Activated naive CD4-positive, alpha-beta T cell treated with anti-CD3 and anti-CD28 coated beads, Interleukin-2, amount 10 ng/mL, durations not matched to agents 7 days and 5 days (primary cell): Measurements from ENCODE around the gene TAOK2.

Experiments used
- CTCF ChIA-PET: fragments of 350-600 bp; sonication (Branson Sonifier 250); formaldehyde crosslinking; loops from one replicate; lab custom pipeline; 2021; ENCODE audit warnings: antibody characterized with exemption; lab: Charles Lee
- DNase-seq: peaks from one replicate; pipeline ENCODE4 v3.0.0-alpha.2; 2020
- H3K27ac Mint-ChIP-seq: one replicate; pipeline ENCODE4 v1.8.0; 2021; ENCODE audit warnings: mild to moderate bottlenecking, moderate library complexity, mixed read lengths
- H3K27me3 Mint-ChIP-seq: one replicate; pipeline ENCODE4 v1.8.0; 2021; ENCODE audit warnings: mild to moderate bottlenecking, mixed read lengths
- H3K36me3 Mint-ChIP-seq: one replicate; pipeline ENCODE4 v1.8.0; 2021; ENCODE audit warnings: mixed read lengths
- H3K4me1 Mint-ChIP-seq: one replicate; pipeline ENCODE4 v1.8.0; 2021; ENCODE audit warnings: mixed read lengths
- H3K4me3 Mint-ChIP-seq: one replicate; pipeline ENCODE4 v1.8.0; 2021; ENCODE audit warnings: mild to moderate bottlenecking, moderate library complexity, mixed read lengths
- H3K9me3 Mint-ChIP-seq: one replicate; pipeline ENCODE4 v1.8.0; 2021; ENCODE audit warnings: mixed read lengths

Gene TAOK2

GRCh38 chr16:29996766-29997250 lies 23.1 kb downstream of the TAOK2 start:
- H3K27me3 Mint-ChIP-seq, result no peaks in the 10 kb centered on the region
- H3K36me3 Mint-ChIP-seq, result peaks cover 38% of the 10 kb centered on the region

DNA sequence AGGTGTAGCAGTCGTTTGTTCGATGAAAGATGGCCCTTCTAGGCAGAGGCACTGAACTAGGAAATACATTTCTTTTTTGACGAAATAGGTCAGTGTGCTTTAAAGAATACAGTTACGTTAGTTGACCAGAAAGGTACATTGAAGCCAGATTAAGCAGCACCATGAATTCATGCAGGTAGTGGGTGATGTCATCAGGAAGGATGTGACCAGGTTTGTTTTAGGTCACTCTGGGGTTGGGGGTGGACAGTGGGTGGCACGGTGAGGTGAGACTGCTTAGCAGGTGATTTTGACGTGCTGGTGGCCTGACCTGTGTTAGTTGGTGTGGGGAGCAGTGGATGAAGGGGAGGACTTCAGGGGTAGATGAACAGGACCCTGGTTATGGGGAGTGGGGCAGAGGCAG lies 25.9 kb downstream of the TAOK2 start:
- Mint-ChIP-seq H3K9me3 (no peaks in the 10 kb centered on the region), H3K27me3 (no peaks in the 10 kb centered on the region), H3K4me3 (no peak overlapping the region), H3K27ac (no peak overlapping the region), H3K36me3 (peaks cover 35% of the 10 kb centered on the region), H3K4me1 (peaks cover 28% of the 10 kb centered on the region)
- CTCF ChIA-PET, result no interaction called here
- DNase-seq, result no peak

More at GRCh38 chr16:29996766-29997250, 23.1 kb downstream of the TAOK2 start:
- DNase-seq, result no peak
- peak overlapping the region; percentile 93 for H3K4me3 Mint-ChIP-seq
- CTCF ChIA-PET, result interaction anchor here (1.2 to 1.3 kb wide), 2 partner anchors 36 to 297 kb away, joined by 3 to 5 read pairs; no protein-coding TSS in a partner anchor
- peaks cover 40% of the 10 kb centered on the region for H3K4me1 Mint-ChIP-seq
- H3K9me3 Mint-ChIP-seq, result no peaks in the 10 kb centered on the region
- H3K27ac Mint-ChIP-seq, result peak overlapping the region; percentile 98

GRCh38 chr16:30000735-30001631 lies 27.3 kb downstream of the TAOK2 start:
- Mint-ChIP-seq H3K36me3 (peaks cover 30% of the 10 kb centered on the region), H3K27ac (no peak overlapping the region), H3K27me3 (no peaks in the 10 kb centered on the region), H3K9me3 (no peaks in the 10 kb centered on the region), H3K4me1 (peaks cover 21% of the 10 kb centered on the region), H3K4me3 (no peak overlapping the region)
- DNase-seq, result no peak
- CTCF ChIA-PET, result no interaction called here

DNA sequence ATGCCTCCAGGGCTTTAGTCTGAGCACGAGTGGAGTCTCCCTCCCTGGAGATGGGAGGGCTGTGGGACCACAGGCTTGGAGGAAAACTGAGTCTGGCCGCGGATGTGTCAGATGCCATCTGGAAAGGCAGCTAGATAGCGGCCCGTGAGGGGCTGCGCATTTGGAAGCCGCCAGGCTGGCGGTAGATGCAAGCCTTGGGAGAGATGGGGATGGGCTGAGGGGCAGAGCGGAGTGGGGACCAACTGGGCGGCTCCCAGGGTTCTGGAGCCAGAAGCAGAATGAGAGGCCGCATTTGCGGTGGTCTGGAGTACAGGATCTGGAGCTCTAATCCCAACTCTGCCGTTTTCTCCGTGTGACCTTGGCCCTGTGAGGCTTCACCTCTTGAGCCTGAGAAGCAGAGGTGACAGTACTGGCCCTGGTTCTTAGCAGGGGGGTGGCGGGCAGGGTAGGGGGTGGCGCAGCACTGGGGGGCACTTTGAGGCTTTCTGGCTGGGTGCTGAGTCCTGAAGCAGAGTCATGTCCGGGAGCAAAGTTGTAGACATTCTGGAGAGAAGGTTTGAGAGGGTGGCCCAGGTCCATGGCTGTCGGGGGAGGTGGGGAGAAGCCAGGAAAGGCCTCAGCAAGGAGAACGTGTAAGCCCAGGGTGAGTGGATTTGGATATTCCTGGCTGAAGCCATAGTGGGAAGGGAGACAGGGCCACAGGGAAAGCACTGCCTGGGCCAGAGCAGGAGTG lies 29.1 kb downstream of the TAOK2 start:
- CTCF ChIA-PET, result no interaction called here
- Mint-ChIP-seq H3K4me1 (peaks cover 8% of the 10 kb centered on the region), H3K27ac (no peak overlapping the region), H3K9me3 (no peaks in the 10 kb centered on the region), H3K27me3 (peaks cover 3% of the 10 kb centered on the region), H3K36me3 (peaks cover 23% of the 10 kb centered on the region), H3K4me3 (no peak overlapping the region)
- DNase-seq, result no peak

GRCh38 chr16:30003670-30004423 lies 30.2 kb downstream of the TAOK2 start:
- Mint-ChIP-seq H3K4me3 (no peak overlapping the region), H3K36me3 (peaks cover 15% of the 10 kb centered on the region), H3K27ac (peak overlapping the region; percentile 45), H3K27me3 (peaks cover 14% of the 10 kb centered on the region), H3K4me1 (no peaks in the 10 kb centered on the region), H3K9me3 (no peaks in the 10 kb centered on the region)
- CTCF ChIA-PET, result interaction anchor here (1.4 to 2.3 kb wide), 3 partner anchors 8 to 304 kb away, joined by 3 to 14 read pairs (median 9); partner anchors contain the start of gene INO80E
- no peak for DNase-seq

GRCh38 chr16:30004424-30004776 lies 30.7 kb downstream of the TAOK2 start:
- Mint-ChIP-seq H3K27ac (peak overlapping the region; percentile 45), H3K4me3 (no peak overlapping the region), H3K4me1 (no peaks in the 10 kb centered on the region), H3K27me3 (peaks cover 19% of the 10 kb centered on the region), H3K36me3 (peaks cover 12% of the 10 kb centered on the region), H3K9me3 (no peaks in the 10 kb centered on the region)
- CTCF ChIA-PET, result interaction anchor here (1.4 to 2.3 kb wide), 3 partner anchors 8 to 304 kb away, joined by 3 to 14 read pairs (median 9); partner anchors contain the start of gene INO80E
- DNase-seq, result no peak

DNA sequence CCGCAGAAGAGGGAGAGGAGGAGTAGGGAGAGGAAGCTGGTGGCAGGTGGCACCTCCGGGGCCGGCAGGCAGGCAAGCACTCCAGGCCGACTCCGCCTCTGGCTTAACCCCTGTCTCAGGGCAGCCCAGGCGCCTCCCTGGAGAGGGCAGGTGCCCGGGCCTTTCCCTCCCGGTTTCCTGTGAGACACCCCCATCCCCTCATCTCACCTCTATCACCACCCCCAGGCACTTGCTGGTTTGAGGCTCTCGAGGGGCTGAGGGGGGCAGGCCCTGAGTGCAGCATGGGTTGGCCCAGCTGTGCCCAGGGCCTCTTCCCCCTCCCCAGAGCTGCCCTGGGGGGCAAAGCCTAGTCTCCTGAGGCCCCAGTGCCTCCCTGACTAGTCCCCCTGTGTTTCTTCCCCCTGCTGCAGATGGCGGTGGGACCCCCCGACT lies 31.2 kb downstream of the TAOK2 start:
- CTCF ChIA-PET, result interaction anchor here (1.1 to 2.3 kb wide), 6 partner anchors 9 to 305 kb away, joined by 3 to 14 read pairs (median 4); partner anchors contain the start of genes INO80E and KCTD13
- peaks cover 12% of the 10 kb centered on the region for H3K36me3 Mint-ChIP-seq
- H3K4me1 Mint-ChIP-seq, result no peaks in the 10 kb centered on the region
- peaks cover 23% of the 10 kb centered on the region for H3K27me3 Mint-ChIP-seq
- no peaks in the 10 kb centered on the region for H3K9me3 Mint-ChIP-seq
- no peak overlapping the region for H3K27ac Mint-ChIP-seq
- no peak overlapping the region for H3K4me3 Mint-ChIP-seq
- no peak for DNase-seq

DNA sequence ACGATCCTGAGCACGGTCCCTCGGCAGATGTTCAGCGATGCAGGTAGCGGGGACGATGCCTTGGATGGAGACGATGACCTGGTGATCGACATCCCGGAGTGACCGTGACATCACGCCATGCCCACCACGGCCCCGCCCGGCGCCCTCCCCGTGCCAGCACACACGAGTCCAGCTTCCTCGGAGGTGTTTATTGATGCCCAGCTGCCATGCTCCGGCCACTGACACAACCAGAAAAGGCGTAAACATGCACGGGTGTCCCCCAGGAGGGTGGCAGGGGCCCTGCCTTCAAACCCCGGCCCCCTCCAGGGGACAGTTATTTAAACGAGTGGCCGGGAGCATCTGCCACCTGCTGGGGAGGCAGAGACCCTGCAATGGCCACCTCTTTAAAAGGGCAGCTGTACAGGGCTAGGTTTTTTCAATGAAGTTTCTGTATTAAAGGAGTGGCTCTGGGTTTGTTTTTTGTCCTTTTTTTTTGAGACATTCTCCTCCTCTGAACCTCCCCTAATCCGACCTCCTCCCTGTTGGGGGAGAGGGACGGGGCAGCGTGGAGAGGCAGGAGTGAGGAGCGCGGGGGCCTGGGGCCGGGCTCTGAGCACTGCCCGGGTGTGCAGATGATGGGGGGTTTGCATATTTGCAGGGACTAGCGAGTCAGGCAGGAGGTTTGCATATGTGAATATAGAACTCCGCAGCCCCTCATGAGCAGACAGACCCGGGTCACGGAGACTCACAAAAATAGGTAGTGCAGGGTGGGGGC lies 31.9 kb downstream of the TAOK2 start:
- CTCF ChIA-PET, result interaction anchor here (0.7 to 2.3 kb wide), 9 partner anchors 10 to 305 kb away, joined by 3 to 14 read pairs (median 3); partner anchors contain the start of genes INO80E and KCTD13
- Mint-ChIP-seq H3K27me3 (peaks cover 30% of the 10 kb centered on the region), H3K4me3 (no peak overlapping the region), H3K4me1 (peaks cover 5% of the 10 kb centered on the region), H3K36me3 (peaks cover 12% of the 10 kb centered on the region), H3K27ac (peak overlapping the region; percentile 11), H3K9me3 (no peaks in the 10 kb centered on the region)
- DNase-seq, result peak; percentile 60

GRCh38 chr16:30006095-30006473 lies 32.4 kb downstream of the TAOK2 start:
- peaks cover 12% of the 10 kb centered on the region for H3K36me3 Mint-ChIP-seq
- H3K9me3 Mint-ChIP-seq, result no peaks in the 10 kb centered on the region
- CTCF ChIA-PET, result interaction anchor here (0.7 to 2.3 kb wide), 7 partner anchors 12 to 158 kb away, joined by 3 to 9 read pairs (median 3); partner anchors contain the start of gene KCTD13

GRCh38 chr16:30006659-30007377 lies 33.1 kb downstream of the TAOK2 start:
- peaks cover 11% of the 10 kb centered on the region for H3K36me3 Mint-ChIP-seq
- no peak for DNase-seq
- peaks cover 7% of the 10 kb centered on the region for H3K4me1 Mint-ChIP-seq
- H3K27ac Mint-ChIP-seq, result no peak overlapping the region
- CTCF ChIA-PET, result interaction anchor here (1.1 to 2.3 kb wide), 2 partner anchors 12 to 159 kb away, joined by 3 to 9 read pairs; no protein-coding TSS in a partner anchor
- H3K9me3 Mint-ChIP-seq, result no peaks in the 10 kb centered on the region
- peaks cover 43% of the 10 kb centered on the region for H3K27me3 Mint-ChIP-seq
- no peak overlapping the region for H3K4me3 Mint-ChIP-seq

More at GRCh38 chr16:30006095-30006473, 32.4 kb downstream of the TAOK2 start:
- H3K27ac Mint-ChIP-seq, result no peak overlapping the region
- H3K4me1 Mint-ChIP-seq, result peaks cover 6% of the 10 kb centered on the region
- H3K27me3 Mint-ChIP-seq, result peaks cover 36% of the 10 kb centered on the region
- no peak overlapping the region for H3K4me3 Mint-ChIP-seq
- DNase-seq, result no peak

DNA sequence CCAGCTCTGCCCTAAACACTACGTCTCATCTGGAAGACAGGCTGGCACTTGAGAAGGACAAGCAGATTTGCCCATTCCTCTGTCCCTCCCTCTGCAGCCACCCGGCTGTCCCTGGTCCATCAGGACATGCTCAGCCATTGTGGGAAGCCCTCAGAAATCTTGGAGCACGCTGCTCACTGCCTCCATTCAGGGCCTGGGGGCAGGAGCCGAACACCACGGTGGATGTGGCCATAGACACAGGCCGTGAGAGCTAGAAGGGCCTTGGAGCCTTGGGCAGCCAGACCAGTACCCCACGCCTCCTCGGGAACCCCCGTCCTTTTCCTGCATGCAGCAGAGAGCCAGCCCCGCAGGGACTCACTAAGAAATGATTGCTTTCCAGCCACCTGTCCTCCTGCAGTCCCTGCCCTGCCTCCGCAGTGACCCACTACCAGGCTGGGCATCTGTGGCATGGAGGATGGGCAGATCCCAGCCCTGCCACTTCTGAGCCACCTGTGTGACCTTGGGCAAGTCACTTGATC lies 33.8 kb downstream of the TAOK2 start:
- H3K27ac Mint-ChIP-seq, result no peak overlapping the region
- peaks cover 50% of the 10 kb centered on the region for H3K27me3 Mint-ChIP-seq
- no peak for DNase-seq
- CTCF ChIA-PET, result interaction anchor here (1.1 kb wide), 1 partner anchor 159 kb away, joined by 3 read pairs; no protein-coding TSS in a partner anchor
- peaks cover 6% of the 10 kb centered on the region for H3K36me3 Mint-ChIP-seq
- H3K9me3 Mint-ChIP-seq, result no peaks in the 10 kb centered on the region
- H3K4me3 Mint-ChIP-seq, result no peak overlapping the region
- peaks cover 11% of the 10 kb centered on the region for H3K4me1 Mint-ChIP-seq
